ENCODE data around the gene PARD3B. TPM values are rescaled to one million over a fixed set of nuclear protein-coding genes. Genes with fewer than 3 reads are reported as not detected.

The PARD3B gene
- total RNA-seq, 1 experiment from 2014 or later: 2.0 TPM

DNA sequence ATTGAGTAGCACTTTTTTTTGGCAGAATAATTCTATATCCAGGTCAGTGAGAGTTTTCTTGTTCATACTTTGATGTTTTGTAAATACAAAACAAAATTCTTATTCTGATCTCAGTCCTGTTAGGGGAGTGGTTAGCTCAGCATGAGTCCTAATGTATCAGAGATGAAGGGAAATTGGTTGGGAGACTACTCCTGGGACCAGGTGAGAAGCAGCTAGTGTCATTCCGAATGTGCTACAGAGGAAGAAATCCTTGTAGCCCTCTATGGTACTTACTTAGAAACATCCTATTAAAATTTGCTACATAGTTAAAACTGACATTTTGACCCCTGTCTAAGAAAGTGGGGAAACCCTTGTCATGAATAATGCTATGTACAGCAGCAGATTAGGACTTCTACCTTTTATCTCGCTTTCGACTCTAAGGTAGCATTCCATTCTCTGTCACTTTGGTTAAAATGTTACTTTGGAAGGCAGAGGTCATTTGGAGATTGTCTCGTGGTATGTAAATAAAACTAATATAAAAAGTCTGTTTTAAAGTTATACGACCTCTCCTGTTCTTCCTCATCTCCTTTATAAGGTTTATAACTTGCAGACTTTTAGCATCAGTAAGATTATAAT is 65.8 kb downstream of the PARD3B start:
- no peaks in the 10 kb centered on the region for H3K9me3 ChIP-seq (ENCODE audit: control insufficient read depth in 1 of 2, insufficient read depth in 1 of 2, low read depth in 1 of 2, low read length in 2 of 2)
- TF ChIP-seq ELF1 (IDR thresholded peaks at IDR 0.05; ENCODE audit: borderline replicate concordance, low read depth) (no peak), TCF7L2 (IDR thresholded peaks at IDR 0.05; ENCODE audit: borderline replicate concordance, extremely low read depth, insufficient read depth, insufficient read length) (no peak), ZNF274 (IDR thresholded peaks at IDR 0.05; ENCODE audit: low read depth, low read length) (no peak), YY1 (IDR thresholded peaks at IDR 0.05; ENCODE audit: extremely low read depth, insufficient replicate concordance, low read depth, low read length) (no peak), EZH2phosphoT487 (IDR thresholded peaks at IDR 0.05; ENCODE audit: borderline replicate concordance) (no peak), EZH2 (IDR thresholded peaks at IDR 0.05) (no peak), SRF (IDR thresholded peaks at IDR 0.05; ENCODE audit: low read depth) (no peak)
- TF ChIP-seq, protein P1, sequence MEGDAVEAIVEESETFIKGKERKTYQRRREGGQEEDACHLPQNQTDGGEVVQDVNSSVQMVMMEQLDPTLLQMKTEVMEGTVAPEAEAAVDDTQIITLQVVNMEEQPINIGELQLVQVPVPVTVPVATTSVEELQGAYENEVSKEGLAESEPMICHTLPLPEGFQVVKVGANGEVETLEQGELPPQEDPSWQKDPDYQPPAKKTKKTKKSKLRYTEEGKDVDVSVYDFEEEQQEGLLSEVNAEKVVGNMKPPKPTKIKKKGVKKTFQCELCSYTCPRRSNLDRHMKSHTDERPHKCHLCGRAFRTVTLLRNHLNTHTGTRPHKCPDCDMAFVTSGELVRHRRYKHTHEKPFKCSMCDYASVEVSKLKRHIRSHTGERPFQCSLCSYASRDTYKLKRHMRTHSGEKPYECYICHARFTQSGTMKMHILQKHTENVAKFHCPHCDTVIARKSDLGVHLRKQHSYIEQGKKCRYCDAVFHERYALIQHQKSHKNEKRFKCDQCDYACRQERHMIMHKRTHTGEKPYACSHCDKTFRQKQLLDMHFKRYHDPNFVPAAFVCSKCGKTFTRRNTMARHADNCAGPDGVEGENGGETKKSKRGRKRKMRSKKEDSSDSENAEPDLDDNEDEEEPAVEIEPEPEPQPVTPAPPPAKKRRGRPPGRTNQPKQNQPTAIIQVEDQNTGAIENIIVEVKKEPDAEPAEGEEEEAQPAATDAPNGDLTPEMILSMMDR (IDR thresholded peaks at IDR 0.05 in 2 of 3, conservative IDR thresholded peaks at IDR 0.05 in 1 of 3; ENCODE audit: borderline replicate concordance in 1 of 3, insufficient read depth in 1 of 3, low read depth in 2 of 3, low read length in 2 of 3): no peak
- no peak for ATAC-seq

More for the DNA sequence above, 65.8 kb downstream of the PARD3B start:
- Histone ChIP-seq H3K27ac (ENCODE audit: low read depth, low read length) (no peak overlapping the region), H3K27me3 (ENCODE audit: insufficient read depth, low read length) (no peaks in the 10 kb centered on the region), H3K9ac (ENCODE audit: low read length) (no peak overlapping the region), H3K4me2 (ENCODE audit: low read length) (no peak overlapping the region), H3K9me2 (ENCODE audit: insufficient read depth) (no peaks in the 10 kb centered on the region), H4K20me1 (ENCODE audit: insufficient read depth) (no peaks in the 10 kb centered on the region), H2AFZ (ENCODE audit: low read depth, low read length, poor library complexity, severe bottlenecking) (no peak overlapping the region), H3K36me3 (ENCODE audit: control insufficient read depth in 1 of 2, insufficient read depth in 2 of 2, low read length in 2 of 2) (no peaks in the 10 kb centered on the region), H3K4me1 (ENCODE audit: control insufficient read depth in 1 of 2, insufficient read depth in 2 of 2, low read length in 2 of 2) (no peaks in the 10 kb centered on the region), H3K79me2 (ENCODE audit: insufficient read depth, low read length) (no peaks in the 10 kb centered on the region), H3K4me3 (replicated peaks in 1 of 2; ENCODE audit: low read depth in 1 of 2, low read length in 2 of 2) (no peak overlapping the region)
- CTCF ChIA-PET: no interaction called here
- RAD21 ChIA-PET (ENCODE audit: low non-redundant PET in 1 of 2, low total read pairs in 2 of 2, uncharacterized antibody in 2 of 2, unreplicated experiment in 2 of 2): no interaction called here
- POLR2A ChIA-PET: no interaction called here
- DNase-seq (ENCODE audit: low read depth, low spot score): no peak
- no TSS peak for BruUV-seq (replicated peaks)
- intact Hi-C loops (cut with micrococcal nuclease): no loop called here
